Testis (tissue), 5 donors: ENCODE measurements around the gene BLCAP. TPM values are rescaled to one million over a fixed set of nuclear protein-coding genes. Genes with fewer than 3 reads are reported as not detected.
"Not testable (repeated sequence)": the region's sequence is repeated elsewhere in the genome, so short reads cannot be mapped to it uniquely, and the experiment has no call there.

Experiments used
- DNase-seq: peaks from one replicate; pipeline ENCODE4 v3.0.0-alpha.2; 2019
- H3K27ac ChIP-seq, 2 donors: fragments of 200-600 bp; sonication (generic); one replicate each; pipeline ENCODE4 v1.5.1; 2019
- H3K27me3 ChIP-seq: fragments of 200-600 bp; sonication (generic); one replicate; pipeline ENCODE4 v1.5.1; 2019
- H3K36me3 ChIP-seq: fragments of 200-600 bp; sonication (generic); one replicate; pipeline ENCODE4 v1.5.1; 2017; ENCODE audit warnings: low read depth; ENCODE audit errors: missing control alignments
- H3K4me1 ChIP-seq: fragments of 200-600 bp; sonication (generic); one replicate; pipeline ENCODE4 v1.5.1; 2019
- H3K4me3 ChIP-seq, 2 donors: fragments of 200-600 bp; sonication (generic); one replicate each; pipeline ENCODE4 v1.5.1; 2017 to 2019
- H3K9me3 ChIP-seq: fragments of 200-600 bp; sonication (generic); one replicate; pipeline ENCODE4 v1.5.1; 2017
- CTCF ChIP-seq, 3 experiments: fragments of 450-650 bp in 2 of 3; fragments of 200-600 bp in 1 of 3; sonication (generic) in 1 of 3; IDR thresholded peaks; one replicate each; pipeline ENCODE4 v1.5.1; 2016 to 2019; ENCODE audit warnings: antibody characterized with exemption in 3 of 3, mild to moderate bottlenecking in 2 of 3, moderate library complexity in 1 of 3
- POLR2A ChIP-seq: fragments of 450-650 bp; IDR thresholded peaks from one replicate; pipeline ENCODE4 v1.6.1; 2017; ENCODE audit warnings: antibody characterized with exemption, mild to moderate bottlenecking, moderate library complexity
- WGBS, 2 donors: methylation state at CpG; one replicate each; pipeline ENCODE4 v1.1.5; 2018; 5-methylcytosine and 5-hydroxymethylcytosine counted together
- intact Hi-C: fragments of 100-400 bp; cut with DNase I; formaldehyde crosslinking; loops from one replicate; pipeline ENCODE4 v1.15.1; 2023; ENCODE audit warnings: low total_unique reads
- long read RNA-seq, 2 donors: transcript quantifications; one replicate each; lab custom pipeline, GENCODE V29; 2026
- polyA plus RNA-seq: library from polyadenylated mRNA; stranded (reverse); fragments of 350-450 nt; fragmentation: Illumina TruSeq; extraction: RNeasy Lipid Tissue Mini Kit (QIAGEN cat#74804); gene quantifications from one replicate; pipeline ENCODE4 v1.2.3, GENCODE V29; 2014; ENCODE audit warnings: low read depth, low replicate concordance; ENCODE audit not compliant: insufficient read depth
- total RNA-seq, 2 donors: library from RNA; depleted of rRNA; stranded (reverse); fragments of >200 nt; gene quantifications; one replicate each; pipeline ENCODE4 v1.2.3, GENCODE V29; 2016

Gene BLCAP
- total RNA-seq (10 to 100 TPM; 80.0 to 83.6 TPM), polyA plus RNA-seq (76.9 TPM)
- long read RNA-seq, donor 1, full-length matches to known transcripts = 59 of 59 reads
- long read RNA-seq, donor 1, partial matches to known transcripts = 0 of 59 reads
- long read RNA-seq, donor 1, other reads (novel, unspliced or antisense) = 0 of 59 reads
- long read RNA-seq, donor 2, full-length matches to known transcripts = 25 of 25 reads
- long read RNA-seq, donor 2, partial matches to known transcripts = 0 of 25 reads
- long read RNA-seq, donor 2, other reads (novel, unspliced or antisense) = 0 of 25 reads

- intact Hi-C loops = loop anchor here (5.0 to 10.0 kb wide), 2 partner anchors 123 to 246 kb away; no protein-coding TSS in a partner anchor
- no peaks in the 10 kb centered on the region for H3K27me3 ChIP-seq
- TF ChIP-seq CTCF (IDR thresholded peaks at IDR 0.05) = peak in 1 of 3 experiments; percentile 2
- TF ChIP-seq POLR2A = no peak
- H3K4me3 ChIP-seq = peak within 1 kb of the TSS; percentile 94 to 100
- peak within 1 kb of the TSS; percentile 90 to 96 for H3K27ac ChIP-seq
- H3K9me3 ChIP-seq = no peaks in the 10 kb centered on the region
- peaks cover 20% of the 10 kb centered on the region for H3K4me1 ChIP-seq
- DNase-seq = peak; percentile 94
- 0 to 1% methylated on average over 3 to 60 of the region's 62 CpGs for WGBS, 2 donors
- H3K36me3 ChIP-seq = no peaks in the 10 kb centered on the region
These were observed at the start of gene BLCAP for GRCh38 chr20:37527638-37528445. TSS of gene BLCAP (minus strand) at chr20:37527876. CDS start at chr20:37519174, 8,702 bp downstream.

GRCh38 chr20:37577436-37577835 is 49.8 kb upstream of the BLCAP start:
- intact Hi-C loops, H3K4me1 ChIP-seq, H3K9me3 ChIP-seq, H3K27me3 ChIP-seq, DNase-seq, H3K4me3 ChIP-seq, H3K36me3 ChIP-seq, H3K27ac ChIP-seq: not testable (repeated sequence)
- WGBS, 2 donors = 92 to 97% methylated on average over 4 of the region's 4 CpGs

- Histone ChIP-seq H3K4me3 (no peak overlapping the region), H3K27me3 (no peaks in the 10 kb centered on the region), H3K9me3 (no peaks in the 10 kb centered on the region), H3K27ac (no peak overlapping the region), H3K36me3 (no peaks in the 10 kb centered on the region), H3K4me1 (no peaks in the 10 kb centered on the region)
- DNase-seq = no peak
- TF ChIP-seq POLR2A (no peak), CTCF (IDR thresholded peaks at IDR 0.05) (no peak)
- 50 to 100% methylated on average over 1 of the region's 1 CpG for WGBS, 2 donors
- intact Hi-C loops = no loop called here
These were observed 49.2 kb upstream of the BLCAP start for GRCh38 chr20:37576911-37577310.

GRCh38 chr20:37575884-37576283 is 48.2 kb upstream of the BLCAP start:
- DNase-seq = no peak
- intact Hi-C loops = no loop called here
- 50 to 67% methylated on average over 1 of the region's 1 CpG for WGBS, 2 donors
- no peak overlapping the region for H3K4me3 ChIP-seq
- no peak overlapping the region for H3K27ac ChIP-seq
- no peaks in the 10 kb centered on the region for H3K36me3 ChIP-seq
- no peak for TF ChIP-seq CTCF (IDR thresholded peaks at IDR 0.05)
- H3K4me1 ChIP-seq = no peaks in the 10 kb centered on the region
- H3K27me3 ChIP-seq = no peaks in the 10 kb centered on the region
- no peaks in the 10 kb centered on the region for H3K9me3 ChIP-seq

- intact Hi-C loops = no loop called here
These were observed 46.7 kb upstream of the BLCAP start for GRCh38 chr20:37574199-37574890.

More at GRCh38 chr20:37574199-37574890, 46.7 kb upstream of the BLCAP start:
- Histone ChIP-seq H3K4me1 (no peaks in the 10 kb centered on the region), H3K9me3 (no peaks in the 10 kb centered on the region), H3K4me3 (no peak overlapping the region), H3K36me3 (no peaks in the 10 kb centered on the region), H3K27ac (no peak overlapping the region), H3K27me3 (no peaks in the 10 kb centered on the region)
- WGBS, 2 donors = 86 to 88% methylated on average over 2 to 5 of the region's 5 CpGs
- TF ChIP-seq CTCF (IDR thresholded peaks at IDR 0.05) (no peak), POLR2A (no peak)
- DNase-seq = no peak
